ENCODE measurements around the gene NOVA1.

Gene NOVA1

GRCh38 chr14:26601856-26602255, 4.0 kb upstream of the NOVA1 start:
- H3K9ac ChIP-seq (ENCODE audit: low read depth, low read length): no peak overlapping the region
- no peak overlapping the region for H3K4me3 ChIP-seq (ENCODE audit: low read depth, low read length)
- H3K9me3 ChIP-seq (ENCODE audit: control insufficient read depth, insufficient read depth, low read length): no peaks in the 10 kb centered on the region

GRCh38 chr14:26599291-26599690, 1.5 kb upstream of the NOVA1 start:
- H3K9ac ChIP-seq (ENCODE audit: low read depth, low read length): no peak overlapping the region
- H3K4me1 ChIP-seq (ENCODE audit: control insufficient read depth, insufficient read depth, low read length): peaks cover 4% of the 10 kb centered on the region
- peaks cover 20% of the 10 kb centered on the region for H3K27me3 ChIP-seq (ENCODE audit: control insufficient read depth, insufficient read depth, low read length)
- peak overlapping the region; percentile 68 for H3K4me3 ChIP-seq (ENCODE audit: low read depth, low read length)
- no peaks in the 10 kb centered on the region for H3K9me3 ChIP-seq (ENCODE audit: control insufficient read depth, insufficient read depth, low read length)
- no peaks in the 10 kb centered on the region for H3K36me3 ChIP-seq (ENCODE audit: control insufficient read depth, insufficient read depth, low read length)

More at GRCh38 chr14:26601856-26602255, 4.0 kb upstream of the NOVA1 start:
- Histone ChIP-seq H3K36me3 (ENCODE audit: control insufficient read depth, insufficient read depth, low read length) (no peaks in the 10 kb centered on the region), H3K27me3 (ENCODE audit: control insufficient read depth, insufficient read depth, low read length) (peaks cover 14% of the 10 kb centered on the region), H3K4me1 (ENCODE audit: control insufficient read depth, insufficient read depth, low read length) (no peaks in the 10 kb centered on the region)

GRCh38 chr14:26598672-26599131, 869 bp upstream of the NOVA1 start:
- Histone ChIP-seq H3K27me3 (ENCODE audit: control insufficient read depth, insufficient read depth, low read length) (peaks cover 20% of the 10 kb centered on the region), H3K4me3 (ENCODE audit: low read depth, low read length) (peak overlapping the region; percentile 68), H3K4me1 (ENCODE audit: control insufficient read depth, insufficient read depth, low read length) (peaks cover 8% of the 10 kb centered on the region), H3K9ac (ENCODE audit: low read depth, low read length) (no peak overlapping the region), H3K36me3 (ENCODE audit: control insufficient read depth, insufficient read depth, low read length) (no peaks in the 10 kb centered on the region), H3K9me3 (ENCODE audit: control insufficient read depth, insufficient read depth, low read length) (no peaks in the 10 kb centered on the region)

GRCh38 chr14:26598081-26598671, 343 bp upstream of the NOVA1 start:
- Histone ChIP-seq H3K4me3 (ENCODE audit: low read depth, low read length) (peak overlapping the region; percentile 86), H3K9ac (ENCODE audit: low read depth, low read length) (no peak overlapping the region), H3K27me3 (ENCODE audit: control insufficient read depth, insufficient read depth, low read length) (peaks cover 20% of the 10 kb centered on the region), H3K4me1 (ENCODE audit: control insufficient read depth, insufficient read depth, low read length) (peaks cover 8% of the 10 kb centered on the region), H3K36me3 (ENCODE audit: control insufficient read depth, insufficient read depth, low read length) (no peaks in the 10 kb centered on the region), H3K9me3 (ENCODE audit: control insufficient read depth, insufficient read depth, low read length) (no peaks in the 10 kb centered on the region)

GRCh38 chr14:26597071-26597588, 703 bp downstream of the NOVA1 start:
- no peaks in the 10 kb centered on the region for H3K9me3 ChIP-seq (ENCODE audit: control insufficient read depth, insufficient read depth, low read length)
- H3K9ac ChIP-seq (ENCODE audit: low read depth, low read length): peak overlapping the region; percentile 9
- no peaks in the 10 kb centered on the region for H3K36me3 ChIP-seq (ENCODE audit: control insufficient read depth, insufficient read depth, low read length)
- H3K4me3 ChIP-seq (ENCODE audit: low read depth, low read length): peak overlapping the region; percentile 86
- H3K4me1 ChIP-seq (ENCODE audit: control insufficient read depth, insufficient read depth, low read length): peaks cover 8% of the 10 kb centered on the region
- H3K27me3 ChIP-seq (ENCODE audit: control insufficient read depth, insufficient read depth, low read length): peaks cover 20% of the 10 kb centered on the region

- Histone ChIP-seq H3K36me3 (ENCODE audit: control insufficient read depth, insufficient read depth, low read length) (no peaks in the 10 kb centered on the region), H3K9ac (ENCODE audit: low read depth, low read length) (peak overlapping the region; percentile 9), H3K4me3 (ENCODE audit: low read depth, low read length) (peak overlapping the region; percentile 86), H3K27me3 (ENCODE audit: control insufficient read depth, insufficient read depth, low read length) (peaks cover 20% of the 10 kb centered on the region), H3K9me3 (ENCODE audit: control insufficient read depth, insufficient read depth, low read length) (no peaks in the 10 kb centered on the region), H3K4me1 (ENCODE audit: control insufficient read depth, insufficient read depth, low read length) (peaks cover 8% of the 10 kb centered on the region)
Observed at GRCh38 chr14:26596543-26597061, 1.2 kb downstream of the NOVA1 start.

GRCh38 chr14:26595926-26596542, 1.8 kb downstream of the NOVA1 start:
- Histone ChIP-seq H3K9ac (ENCODE audit: low read depth, low read length) (no peak overlapping the region), H3K4me3 (ENCODE audit: low read depth, low read length) (peak overlapping the region; percentile 86), H3K27me3 (ENCODE audit: control insufficient read depth, insufficient read depth, low read length) (peaks cover 20% of the 10 kb centered on the region), H3K4me1 (ENCODE audit: control insufficient read depth, insufficient read depth, low read length) (peaks cover 8% of the 10 kb centered on the region), H3K36me3 (ENCODE audit: control insufficient read depth, insufficient read depth, low read length) (no peaks in the 10 kb centered on the region), H3K9me3 (ENCODE audit: control insufficient read depth, insufficient read depth, low read length) (no peaks in the 10 kb centered on the region)

GRCh38 chr14:26594756-26595545, 2.9 kb downstream of the NOVA1 start:
- no peak overlapping the region for H3K4me3 ChIP-seq (ENCODE audit: low read depth, low read length)
- H3K27me3 ChIP-seq (ENCODE audit: control insufficient read depth, insufficient read depth, low read length): peaks cover 16% of the 10 kb centered on the region
- no peaks in the 10 kb centered on the region for H3K9me3 ChIP-seq (ENCODE audit: control insufficient read depth, insufficient read depth, low read length)
- H3K36me3 ChIP-seq (ENCODE audit: control insufficient read depth, insufficient read depth, low read length): no peaks in the 10 kb centered on the region
- peaks cover 8% of the 10 kb centered on the region for H3K4me1 ChIP-seq (ENCODE audit: control insufficient read depth, insufficient read depth, low read length)
- H3K9ac ChIP-seq (ENCODE audit: low read depth, low read length): no peak overlapping the region

- H3K9me3 ChIP-seq (ENCODE audit: control insufficient read depth, insufficient read depth, low read length): no peaks in the 10 kb centered on the region
- no peak overlapping the region for H3K9ac ChIP-seq (ENCODE audit: low read depth, low read length)
- no peaks in the 10 kb centered on the region for H3K36me3 ChIP-seq (ENCODE audit: control insufficient read depth, insufficient read depth, low read length)
- H3K27me3 ChIP-seq (ENCODE audit: control insufficient read depth, insufficient read depth, low read length): peaks cover 8% of the 10 kb centered on the region
- H3K4me1 ChIP-seq (ENCODE audit: control insufficient read depth, insufficient read depth, low read length): peaks cover 8% of the 10 kb centered on the region
- no peak overlapping the region for H3K4me3 ChIP-seq (ENCODE audit: low read depth, low read length)
Observed at GRCh38 chr14:26594148-26594547, 3.7 kb downstream of the NOVA1 start.

GRCh38 chr14:26593357-26593756, 4.5 kb downstream of the NOVA1 start:
- Histone ChIP-seq H3K36me3 (ENCODE audit: control insufficient read depth, insufficient read depth, low read length) (no peaks in the 10 kb centered on the region), H3K9me3 (ENCODE audit: control insufficient read depth, insufficient read depth, low read length) (no peaks in the 10 kb centered on the region), H3K9ac (ENCODE audit: low read depth, low read length) (no peak overlapping the region)

GRCh38 chr14:26589925-26590324, 7.9 kb downstream of the NOVA1 start:
- Histone ChIP-seq H3K4me3 (ENCODE audit: low read depth, low read length) (no peak overlapping the region), H3K9ac (ENCODE audit: low read depth, low read length) (no peak overlapping the region), H3K27me3 (ENCODE audit: control insufficient read depth, insufficient read depth, low read length) (no peaks in the 10 kb centered on the region), H3K9me3 (ENCODE audit: control insufficient read depth, insufficient read depth, low read length) (no peaks in the 10 kb centered on the region), H3K36me3 (ENCODE audit: control insufficient read depth, insufficient read depth, low read length) (no peaks in the 10 kb centered on the region), H3K4me1 (ENCODE audit: control insufficient read depth, insufficient read depth, low read length) (peaks cover 8% of the 10 kb centered on the region)

More at GRCh38 chr14:26593357-26593756, 4.5 kb downstream of the NOVA1 start:
- peaks cover 8% of the 10 kb centered on the region for H3K4me1 ChIP-seq (ENCODE audit: control insufficient read depth, insufficient read depth, low read length)
- H3K4me3 ChIP-seq (ENCODE audit: low read depth, low read length): no peak overlapping the region
- H3K27me3 ChIP-seq (ENCODE audit: control insufficient read depth, insufficient read depth, low read length): peaks cover 5% of the 10 kb centered on the region
